IMR-90 (cell line): Measurements from ENCODE around the gene ATXN7L2. TPM values are rescaled to one million over a fixed set of nuclear protein-coding genes. Genes with fewer than 3 reads are reported as not detected.

Source experiments
- ATAC-seq: fragments of 200-7000 bp; cut with Tn5 transposase; 2 replicates; pipeline ENCODE4 v1.9.1; 2020; ENCODE audit warnings: low read depth, mild to moderate bottlenecking, moderate library complexity
- BruUV-seq: library from RNA; stranded (reverse); fragments of 400-500 nt; replicated peaks from 2 replicates; lab custom pipeline; 2021; lab: Mats Ljungman, UMichigan
- CTCF ChIA-PET: fragments of 300-600 bp; formaldehyde crosslinking; extraction: SDS; loops from one replicate; lab custom pipeline; 2021; ENCODE audit warnings: antibody characterized with exemption; lab: Yijun Ruan, JAX
- POLR2A ChIA-PET: fragments of 300-600 bp; sonication (Branson Sonifier 250); formaldehyde crosslinking; loops from one replicate; lab custom pipeline; 2022; ENCODE audit warnings: antibody characterized with exemption; ENCODE audit not compliant: unreplicated experiment; lab: Charles Lee
- DNase-seq: peaks from one replicate; pipeline ENCODE4 v3.0.0; 2013
- H2AFZ ChIP-seq: replicated peaks from 2 replicates; pipeline ENCODE3; 2013; ENCODE audit warnings: low read length, mild to moderate bottlenecking; ENCODE audit not compliant: poor library complexity
- H2AK5ac ChIP-seq: 2 replicates; pipeline ENCODE4 v1.6.1; 2013; ENCODE audit warnings: low read depth, low read length, inconsistent platforms
- H2AK9ac ChIP-seq: replicated peaks from 2 replicates; pipeline ENCODE3; 2013; ENCODE audit warnings: mild to moderate bottlenecking, low read depth, low read length, moderate library complexity; ENCODE audit not compliant: poor library complexity
- H2BK120ac ChIP-seq: 2 replicates; pipeline ENCODE4 v1.6.1; 2013; ENCODE audit warnings: low read depth, low read length, inconsistent platforms
- H2BK15ac ChIP-seq: 3 replicates; pipeline ENCODE4 v1.6.1; 2013; ENCODE audit warnings: low read depth, low read length, inconsistent platforms
- H2BK20ac ChIP-seq: 2 replicates; pipeline ENCODE4 v1.6.1; 2013; ENCODE audit warnings: low read depth, mild to moderate bottlenecking, inconsistent platforms, low read length, moderate library complexity
- H2BK5ac ChIP-seq: 2 replicates; pipeline ENCODE4 v1.6.1; 2013; ENCODE audit warnings: mild to moderate bottlenecking, low read depth, low read length, inconsistent platforms; ENCODE audit not compliant: poor library complexity, severe bottlenecking
- H3K14ac ChIP-seq: replicated peaks from 2 replicates; pipeline ENCODE4 v1.6.1; 2013; ENCODE audit warnings: low read depth, low read length, inconsistent platforms
- H3K18ac ChIP-seq: 2 replicates; pipeline ENCODE4 v1.6.1; 2013; ENCODE audit warnings: low read depth, low read length, control low read depth
- H3K23ac ChIP-seq: 2 replicates; pipeline ENCODE4 v1.6.1; 2013; ENCODE audit warnings: low read depth, low read length, inconsistent platforms
- H3K27ac ChIP-seq: 2 replicates; pipeline ENCODE4 v1.5.1; 2013; ENCODE audit warnings: mild to moderate bottlenecking, control low read depth, low read length; ENCODE audit not compliant: insufficient read depth
- H3K27me3 ChIP-seq: 2 replicates; pipeline ENCODE4 v1.6.1; 2013; ENCODE audit warnings: low read length; ENCODE audit not compliant: control insufficient read depth, insufficient read depth
- H3K36me3 ChIP-seq: 2 replicates; pipeline ENCODE4 v1.6.1; 2013; ENCODE audit warnings: low read length, mixed read lengths; ENCODE audit not compliant: control insufficient read depth, insufficient read depth
- H3K4ac ChIP-seq: 2 replicates; pipeline ENCODE4 v1.6.1; 2013; ENCODE audit warnings: low read depth, low read length, inconsistent platforms
- H3K4me1 ChIP-seq: 2 replicates; pipeline ENCODE4 v1.6.1; 2013; ENCODE audit warnings: low read length, mixed read lengths; ENCODE audit not compliant: control insufficient read depth, insufficient read depth
- H3K4me2 ChIP-seq: 2 replicates; pipeline ENCODE4 v1.6.1; 2013; ENCODE audit warnings: low read depth, mild to moderate bottlenecking, control low read depth, low read length, moderate library complexity
- H3K4me3 ChIP-seq: 2 replicates; pipeline ENCODE4 v1.5.1; 2013; ENCODE audit warnings: low read depth, mild to moderate bottlenecking, control low read depth, low read length, moderate library complexity; ENCODE audit not compliant: insufficient read depth
- H3K56ac ChIP-seq: 2 replicates; pipeline ENCODE4 v1.6.1; 2013; ENCODE audit warnings: low read length, inconsistent platforms; ENCODE audit not compliant: insufficient read depth; ENCODE audit errors: extremely low read depth
- H3K79me1 ChIP-seq, 2 experiments: 2 replicates each; pipeline ENCODE4 v1.6.1; 2013; ENCODE audit warnings: low read length in 2 of 2, inconsistent platforms in 1 of 2, low read depth in 1 of 2
- H3K9ac ChIP-seq: 2 replicates; pipeline ENCODE4 v1.6.1; 2013; ENCODE audit warnings: low read depth, low read length, control low read depth
- H3K9me1 ChIP-seq: 2 replicates; pipeline ENCODE4 v1.6.1; 2013; ENCODE audit warnings: low read length, inconsistent platforms; ENCODE audit not compliant: insufficient read depth
- H3K9me3 ChIP-seq: 2 replicates; pipeline ENCODE4 v1.6.1; 2013; ENCODE audit warnings: low read length; ENCODE audit not compliant: control insufficient read depth, insufficient read depth
- H4K20me1 ChIP-seq: 2 replicates; pipeline ENCODE4 v1.6.1; 2013; ENCODE audit warnings: low read length, inconsistent platforms; ENCODE audit not compliant: insufficient read depth
- H4K5ac ChIP-seq: 2 replicates; pipeline ENCODE4 v1.6.1; 2013; ENCODE audit warnings: mild to moderate bottlenecking, low read depth, low read length, control low read depth
- H4K8ac ChIP-seq, 2 experiments: 2 replicates each; pipeline ENCODE4 v1.6.1; 2013; ENCODE audit warnings: low read depth in 2 of 2, low read length in 2 of 2, control low read depth in 1 of 2, inconsistent platforms in 1 of 2
- H4K91ac ChIP-seq: 2 replicates; pipeline ENCODE4 v1.6.1; 2013; ENCODE audit warnings: low read depth, low read length, inconsistent platforms; ENCODE audit not compliant: insufficient read depth
- FOS ChIP-seq: fragments of 150-350 bp; IDR thresholded peaks from 2 replicates; pipeline ENCODE4 v1.6.1; 2016; ENCODE audit warnings: low read depth, low read length
- MAFK ChIP-seq: IDR thresholded peaks from 2 replicates; pipeline ENCODE4 v1.6.1; 2012; ENCODE audit warnings: low read depth, low read length, improper control_type of control experiment
- MAZ ChIP-seq: IDR thresholded peaks from 2 replicates; pipeline ENCODE4 v1.6.1; 2012; ENCODE audit warnings: low read depth, mild to moderate bottlenecking, low read length, improper control_type of control experiment, moderate library complexity, borderline replicate concordance
- NFE2L2 ChIP-seq: fragments of 150-350 bp; IDR thresholded peaks from 2 replicates; pipeline ENCODE4 v1.6.1; 2016; ENCODE audit warnings: low read depth, mild to moderate bottlenecking, low read length
- RAD21 ChIP-seq: IDR thresholded peaks from 2 replicates; pipeline ENCODE4 v1.6.1; 2012; ENCODE audit warnings: low read length, improper control_type of control experiment
- RCOR1 ChIP-seq: IDR thresholded peaks from 2 replicates; pipeline ENCODE4 v1.6.1; 2012; ENCODE audit warnings: mild to moderate bottlenecking, low read length, improper control_type of control experiment; ENCODE audit not compliant: insufficient replicate concordance
- SMC3 ChIP-seq: fragments of 150-350 bp; IDR thresholded peaks from 2 replicates; pipeline ENCODE4 v1.6.1; 2016; ENCODE audit warnings: low read depth, mild to moderate bottlenecking, antibody characterized with exemption, low read length, moderate library complexity
- WGBS, 2 experiments: methylation state at CpG; one replicate each; pipeline versions ENCODE4 v1.1.5 to v1.1.7; 2013; ENCODE audit warnings: missing lambda C conversion rate in 2 of 2; ENCODE audit not compliant: insufficient read length in 1 of 2; ENCODE audit errors: extremely low coverage in 2 of 2; 5-methylcytosine and 5-hydroxymethylcytosine counted together
- dilution Hi-C: fragments of 300-500 bp; cut with HindIII; formaldehyde crosslinking; loops from one replicate; pipeline ENCODE4 v1.14.3; 2018; ENCODE audit warnings: low sequenced_read_pairs; ENCODE audit not compliant: unreplicated experiment
- in situ Hi-C: fragments of 300-500 bp; cut with MboI; formaldehyde crosslinking; loops from 3 replicates; pipeline ENCODE4 v1.14.3; 2019; ENCODE audit warnings: low sequenced_read_pairs, inconsistent platforms, mixed read lengths
- intact Hi-C: fragments of 100-400 bp; cut with micrococcal nuclease; formaldehyde crosslinking; loops from 2 replicates; pipeline ENCODE4 v1.10.0; 2022
- polyA plus RNA-seq, 3 experiments: library from polyadenylated mRNA; depleted of rRNA; stranded (reverse); fragments of >200 nt; gene quantifications; 2 replicates each; pipeline ENCODE4 v1.2.3, GENCODE V29; 2012; ENCODE audit warnings: low replicate concordance in 1 of 3
- total RNA-seq: library from RNA; depleted of rRNA; stranded (reverse); fragments of >200 nt; gene quantifications from 2 replicates; pipeline ENCODE4 v1.2.3, GENCODE V29; 2012
- TF ChIP-seq, protein P1 (sequence below): fragments of 150-350 bp; IDR thresholded peaks from 2 replicates; pipeline ENCODE4 v1.6.1; 2017; ENCODE audit warnings: mild to moderate bottlenecking, antibody characterized with exemption, low read length, low read depth
- TF ChIP-seq, protein P2 (sequence below): fragments of 150-350 bp; IDR thresholded peaks from 2 replicates; pipeline ENCODE4 v1.6.1; 2016; ENCODE audit warnings: low read depth, mild to moderate bottlenecking, low read length, moderate library complexity, borderline replicate concordance

ATXN7L2 gene
- total and polyA plus RNA-seq, 2 of the 4 experiments (the other 2 are of a cell fraction): 1.3 to 4.8 TPM

- ChIA-PET POLR2A (no interaction called here), CTCF (no interaction called here)
- no peaks in the 10 kb centered on the region for H3K9me1 ChIP-seq
- no peak for DNase-seq
- H3K4me2 ChIP-seq: no peak overlapping the region
- no peaks in the 10 kb centered on the region for H3K36me3 ChIP-seq
- H2AFZ ChIP-seq: peak overlapping the region; percentile 59
- no peak overlapping the region for H3K27ac ChIP-seq
- H4K5ac ChIP-seq: no peak overlapping the region
- no peak overlapping the region for H3K4ac ChIP-seq
- H3K18ac ChIP-seq: no peak overlapping the region
- no peak overlapping the region for H2BK5ac ChIP-seq
- H2BK20ac ChIP-seq: no peak overlapping the region
- H3K9ac ChIP-seq: no peak overlapping the region
- dilution Hi-C loops (no loop called here), intact Hi-C loops (no loop called here), in situ Hi-C loops (no loop called here)
- H3K9me3 ChIP-seq: no peaks in the 10 kb centered on the region
- ATAC-seq: no peak
- H3K14ac ChIP-seq: no peak overlapping the region
- no TSS peak for BruUV-seq
- TF ChIP-seq MAFK (no peak), FOS (no peak), RCOR1 (no peak), RAD21 (no peak), NFE2L2 (no peak), MAZ (no peak), SMC3 (no peak)
- TF ChIP-seq, protein P1, sequence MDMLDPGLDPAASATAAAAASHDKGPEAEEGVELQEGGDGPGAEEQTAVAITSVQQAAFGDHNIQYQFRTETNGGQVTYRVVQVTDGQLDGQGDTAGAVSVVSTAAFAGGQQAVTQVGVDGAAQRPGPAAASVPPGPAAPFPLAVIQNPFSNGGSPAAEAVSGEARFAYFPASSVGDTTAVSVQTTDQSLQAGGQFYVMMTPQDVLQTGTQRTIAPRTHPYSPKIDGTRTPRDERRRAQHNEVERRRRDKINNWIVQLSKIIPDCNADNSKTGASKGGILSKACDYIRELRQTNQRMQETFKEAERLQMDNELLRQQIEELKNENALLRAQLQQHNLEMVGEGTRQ: no peak
- TF ChIP-seq, protein P2, sequence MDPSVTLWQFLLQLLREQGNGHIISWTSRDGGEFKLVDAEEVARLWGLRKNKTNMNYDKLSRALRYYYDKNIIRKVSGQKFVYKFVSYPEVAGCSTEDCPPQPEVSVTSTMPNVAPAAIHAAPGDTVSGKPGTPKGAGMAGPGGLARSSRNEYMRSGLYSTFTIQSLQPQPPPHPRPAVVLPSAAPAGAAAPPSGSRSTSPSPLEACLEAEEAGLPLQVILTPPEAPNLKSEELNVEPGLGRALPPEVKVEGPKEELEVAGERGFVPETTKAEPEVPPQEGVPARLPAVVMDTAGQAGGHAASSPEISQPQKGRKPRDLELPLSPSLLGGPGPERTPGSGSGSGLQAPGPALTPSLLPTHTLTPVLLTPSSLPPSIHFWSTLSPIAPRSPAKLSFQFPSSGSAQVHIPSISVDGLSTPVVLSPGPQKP: no peak
- no peak overlapping the region for H3K56ac ChIP-seq
- H4K91ac ChIP-seq: no peak overlapping the region
- H3K4me3 ChIP-seq: no peak overlapping the region
- no peaks in the 10 kb centered on the region for H3K79me1 ChIP-seq
- no peaks in the 10 kb centered on the region for H4K20me1 ChIP-seq
- no peaks in the 10 kb centered on the region for H3K4me1 ChIP-seq
- H3K23ac ChIP-seq: no peak overlapping the region
- H2AK5ac ChIP-seq: no peak overlapping the region
- no peak overlapping the region for H2BK15ac ChIP-seq
- H2BK120ac ChIP-seq: no peak overlapping the region
- peaks cover 67% of the 10 kb centered on the region for H3K27me3 ChIP-seq
- no peak overlapping the region for H2AK9ac ChIP-seq
- 9% methylated on average over 5 of the region's 23 CpGs; no CpG with 5 or more reads in 1 of the 2 experiments for WGBS, 2 experiments
- no peak overlapping the region for H4K8ac ChIP-seq
Measured at GRCh38 chr1:109467301-109467777, 16.4 kb upstream of the ATXN7L2 start.
